ENCODE results near the gene ZNF680.
"Not testable (repeated sequence)": the region's sequence is repeated elsewhere in the genome, so short reads cannot be mapped to it uniquely, and the experiment has no call there.

ZNF680 gene

DNA sequence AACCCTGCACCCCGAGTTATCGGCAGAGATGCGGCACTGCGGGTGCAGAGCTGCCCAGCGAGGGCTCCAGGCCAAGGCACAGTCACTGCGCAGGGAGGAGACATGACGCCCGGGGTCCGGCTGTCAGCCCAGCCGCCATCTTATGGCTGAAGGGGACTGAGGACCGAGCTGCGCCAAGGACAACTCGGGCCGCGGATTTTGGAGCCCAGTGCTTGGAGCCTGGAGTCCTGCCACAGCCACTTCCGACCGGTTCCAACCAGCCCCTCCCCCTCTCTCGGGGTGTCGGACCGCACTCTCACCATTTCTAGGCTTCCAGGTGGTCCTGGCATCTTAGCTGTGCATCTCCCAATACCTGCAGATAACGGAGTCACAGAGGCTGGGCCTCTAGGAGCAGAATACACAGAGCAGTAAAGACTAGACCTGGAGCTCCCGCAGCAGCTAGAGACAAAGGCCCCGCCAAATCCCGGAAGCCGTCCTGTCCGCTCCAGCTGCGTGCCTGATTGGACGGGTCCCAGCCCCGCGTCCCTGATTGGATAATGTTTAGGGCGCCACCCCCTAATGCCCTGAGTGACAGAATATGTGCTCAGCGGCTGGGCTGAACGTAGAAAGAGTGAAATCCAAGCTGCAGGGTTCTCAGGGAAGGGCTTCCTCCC, at the start of gene ZNF680:
Gene ZNF680, minus strand, starts transcription at position 446 of the 653 bp plus-strand sequence. Its CDS starts 117 bp downstream, at position 329.
- DNase-seq = peak; percentile 84

- DNase-seq = no peak
Measured at GRCh38 chr7:64612452-64612851, 49.6 kb upstream of the ZNF680 start.

DNA sequence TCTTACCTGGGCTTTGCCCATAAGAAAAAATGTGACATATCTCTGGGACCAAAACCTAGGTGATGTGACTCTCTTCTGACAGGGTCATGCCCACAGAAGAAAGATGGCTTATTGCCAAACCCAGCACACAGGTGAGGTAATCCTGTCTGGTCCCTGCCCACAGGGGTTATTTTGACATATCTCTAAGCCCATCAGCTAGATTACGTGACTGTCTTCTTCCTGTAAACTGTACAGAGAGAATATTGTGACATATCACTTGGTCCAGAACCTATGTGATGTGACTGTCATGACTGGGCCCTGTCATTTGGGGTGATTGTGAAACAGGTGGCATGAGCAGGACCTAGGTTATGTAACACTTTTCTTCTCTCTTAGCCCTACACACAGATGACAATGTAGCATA, 48.8 kb upstream of the ZNF680 start:
- no peak for DNase-seq

GRCh38 chr7:64610997-64611396, 48.1 kb upstream of the ZNF680 start:
- no peak for DNase-seq

DNA sequence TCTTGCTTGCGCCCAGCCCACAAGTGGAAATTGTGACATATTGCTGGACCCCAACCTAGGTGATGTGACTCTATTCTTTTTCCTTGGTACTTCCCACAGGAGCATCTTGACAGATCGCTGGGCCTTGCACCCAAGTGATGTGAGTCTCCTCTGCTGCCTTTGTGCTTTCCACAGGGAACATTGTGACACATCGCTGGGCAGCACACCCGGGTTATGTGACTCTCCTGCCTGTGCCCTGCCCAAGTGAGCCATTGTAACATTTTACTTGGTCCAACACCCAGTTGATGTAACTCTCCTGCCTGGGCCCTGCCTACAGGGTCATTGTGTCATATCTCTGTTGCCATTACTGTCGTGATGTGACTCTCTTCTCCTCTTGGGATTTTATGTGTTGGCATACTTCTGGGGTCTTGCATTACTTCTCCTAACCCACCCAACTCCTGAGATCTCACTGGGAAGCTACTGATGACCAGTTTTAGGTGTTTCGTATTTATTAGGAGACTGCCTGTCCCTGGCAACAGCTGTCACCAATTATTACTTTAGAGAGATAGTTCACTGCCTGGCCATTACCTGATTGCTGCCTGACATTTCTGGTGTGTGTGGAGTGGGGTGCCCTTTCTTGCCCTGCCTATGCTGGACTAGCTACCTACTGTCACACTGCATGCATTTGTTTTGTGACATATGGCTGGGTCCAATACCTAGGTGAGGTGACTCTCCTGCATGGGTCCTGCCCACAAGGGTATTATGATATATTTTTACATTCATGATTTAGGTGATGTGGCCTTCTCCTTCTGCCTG, 45.4 kb upstream of the ZNF680 start:
- no peak for DNase-seq

- DNase-seq = no peak
Measured at GRCh38 chr7:64606385-64606784, 43.5 kb upstream of the ZNF680 start.

DNA sequence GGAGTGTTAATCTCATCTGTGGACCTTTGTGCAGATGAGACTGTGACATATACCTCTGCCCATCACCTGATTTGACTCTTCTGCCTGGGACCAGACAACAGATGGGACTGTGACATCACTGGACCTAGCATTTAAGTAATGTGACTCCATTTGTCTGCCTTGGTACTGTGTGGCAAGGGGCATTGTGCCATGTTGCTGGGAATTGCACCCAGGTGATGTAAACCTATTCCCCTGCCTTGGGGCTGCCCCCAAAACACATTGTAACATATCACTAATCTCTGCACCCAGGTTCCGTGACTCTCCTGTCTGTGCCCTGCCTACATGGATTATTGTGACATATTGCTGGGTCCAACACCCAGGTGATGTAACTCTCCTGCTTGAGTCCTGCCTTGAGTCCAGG, 40.4 kb upstream of the ZNF680 start:
- DNase-seq = no peak

- no peak for DNase-seq
Measured at GRCh38 chr7:64602518-64602917, 39.6 kb upstream of the ZNF680 start.

DNA sequence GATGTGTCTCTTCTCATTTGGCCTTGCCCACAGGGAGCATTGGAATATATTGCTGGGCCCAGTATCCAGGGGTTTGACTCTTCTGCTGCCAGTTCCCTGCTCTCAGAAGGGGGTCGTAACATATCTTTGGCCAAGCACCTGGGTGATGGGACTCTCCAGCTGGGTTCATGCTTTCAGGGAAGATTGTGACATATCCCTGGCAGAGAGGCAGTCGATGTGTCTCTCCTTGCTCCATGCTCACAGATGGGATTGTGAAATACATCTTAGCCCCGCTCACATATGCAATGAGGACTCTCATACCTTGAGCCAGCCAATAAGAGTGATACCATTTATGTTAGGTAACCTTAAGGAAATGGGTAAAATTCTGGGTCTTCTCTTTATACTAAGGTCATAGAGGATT, 39.2 kb upstream of the ZNF680 start:
- DNase-seq = no peak

DNA sequence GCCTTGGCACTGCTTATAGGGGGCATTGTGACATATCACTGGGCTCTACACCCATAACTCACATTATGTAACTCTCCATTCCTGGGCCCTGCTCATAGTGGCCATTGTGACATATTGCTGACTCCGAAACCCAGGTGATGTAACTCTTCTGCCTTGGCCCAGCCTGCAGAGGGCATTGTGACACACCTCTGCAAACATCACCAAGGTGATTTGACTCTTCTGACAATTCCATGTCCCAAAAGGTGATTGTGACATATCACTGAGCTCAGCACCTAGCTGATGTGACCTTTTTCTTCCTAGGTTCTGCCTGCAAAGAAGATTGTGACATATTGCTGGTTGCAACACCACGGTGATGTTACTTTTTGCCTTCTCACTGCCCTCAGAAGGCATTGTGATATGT, 36.5 kb upstream of the ZNF680 start:
- DNase-seq = no peak

DNA sequence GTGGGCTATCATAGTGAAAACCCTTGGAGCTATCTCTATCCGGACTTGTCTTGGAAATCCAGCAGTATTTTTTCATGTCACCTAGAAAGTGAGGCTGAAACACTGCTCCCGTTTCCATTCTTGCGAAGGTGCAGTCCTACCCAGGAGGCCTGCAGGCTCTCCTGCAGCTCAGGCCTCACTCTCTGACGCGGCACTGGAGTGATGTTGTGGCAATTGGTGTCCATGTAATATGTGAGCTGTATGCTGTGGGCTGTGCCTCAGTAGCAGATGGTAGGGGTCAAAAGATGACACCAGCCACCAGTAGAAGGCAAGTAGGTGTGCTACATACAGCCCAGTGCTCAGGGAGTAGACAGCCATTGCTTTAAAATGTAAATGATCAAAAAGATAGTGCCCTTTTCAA, 28.1 kb upstream of the ZNF680 start:
- no peak for DNase-seq

DNA sequence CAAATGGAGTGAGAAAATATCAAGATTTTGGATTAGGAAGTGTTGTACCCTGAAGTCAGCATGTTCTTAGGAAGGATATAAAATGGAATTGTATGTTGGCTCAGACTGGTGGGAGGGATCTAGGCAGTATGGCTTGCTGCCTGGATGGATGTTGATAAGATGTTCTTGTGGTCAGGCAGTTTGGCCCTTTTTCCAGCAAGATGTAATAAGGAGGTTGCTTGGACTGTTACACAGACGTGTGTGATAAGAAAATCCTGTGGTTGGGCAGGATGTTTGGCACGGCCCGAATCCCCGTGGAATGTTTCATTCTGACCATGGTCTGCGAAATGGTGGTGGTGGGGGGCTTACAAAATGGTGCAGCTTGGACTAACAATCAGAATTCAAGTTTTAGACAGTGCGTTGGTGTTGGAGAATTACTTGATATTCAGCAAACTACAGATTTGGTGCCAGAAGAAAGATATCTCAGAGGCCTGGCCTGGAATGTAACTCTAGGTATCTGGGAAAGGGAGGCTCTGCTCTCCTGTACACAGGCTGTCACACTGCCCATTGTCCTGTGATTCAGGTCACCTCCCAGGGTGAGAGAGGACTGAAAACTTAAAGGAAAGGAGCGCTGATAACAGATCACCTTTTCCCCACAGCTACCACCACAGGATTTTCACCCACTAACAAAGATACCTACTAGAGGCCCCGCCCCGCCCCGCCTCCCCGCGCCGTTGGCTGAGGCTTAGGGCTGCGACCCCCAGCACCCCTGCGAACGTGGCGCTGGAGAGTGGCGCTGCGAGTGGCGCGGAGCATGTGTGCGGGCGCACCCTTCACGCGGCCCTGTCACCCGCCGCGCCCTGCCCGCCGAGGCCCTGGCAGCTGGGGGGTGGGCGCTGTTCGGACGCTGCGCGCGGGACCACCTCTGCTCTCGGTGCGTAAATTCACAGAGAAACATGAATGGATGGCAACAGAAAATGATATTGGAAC, 19.3 kb upstream of the ZNF680 start:
- DNase-seq = no peak

DNA sequence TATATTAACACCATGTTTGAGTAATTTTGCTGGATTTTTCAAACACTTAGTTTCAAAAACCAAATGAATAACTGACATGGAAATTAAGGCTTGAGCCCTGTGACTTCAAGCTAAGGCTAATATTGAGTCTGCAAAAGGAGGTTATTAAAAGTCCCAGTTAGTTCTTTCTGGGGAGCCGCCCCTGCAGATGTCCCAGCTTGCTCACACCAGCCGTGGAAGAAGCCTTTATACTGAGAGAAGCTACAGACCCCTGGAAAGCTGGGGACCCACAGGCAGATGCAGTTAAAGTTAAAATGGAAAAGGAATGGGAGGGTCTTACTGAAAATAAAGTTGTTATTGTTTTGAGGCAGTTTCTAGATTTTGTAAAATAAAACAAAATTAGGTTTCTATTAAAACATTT, 18.5 kb upstream of the ZNF680 start:
- no peak for DNase-seq

- no peak for DNase-seq
Measured at GRCh38 chr7:64574540-64575099, 11.7 kb upstream of the ZNF680 start.

DNA sequence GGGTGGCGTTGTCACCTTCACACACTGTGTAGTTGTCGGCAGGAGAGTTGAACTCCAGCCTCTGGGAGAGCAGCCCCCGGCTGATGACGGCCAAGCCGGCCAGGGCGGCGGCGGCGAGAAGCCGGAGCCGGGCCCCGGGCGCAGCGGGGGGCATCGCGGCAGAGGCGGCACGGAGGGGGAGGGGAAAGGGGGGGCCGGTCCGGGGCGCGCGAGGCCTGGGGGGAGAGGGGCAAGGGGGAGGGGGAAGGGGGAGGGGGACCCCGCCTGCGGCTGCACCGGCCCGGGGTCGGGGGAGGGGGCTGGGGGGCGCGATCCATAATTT, 7.4 kb upstream of the ZNF680 start:
- DNase-seq = not testable (repeated sequence)

DNA sequence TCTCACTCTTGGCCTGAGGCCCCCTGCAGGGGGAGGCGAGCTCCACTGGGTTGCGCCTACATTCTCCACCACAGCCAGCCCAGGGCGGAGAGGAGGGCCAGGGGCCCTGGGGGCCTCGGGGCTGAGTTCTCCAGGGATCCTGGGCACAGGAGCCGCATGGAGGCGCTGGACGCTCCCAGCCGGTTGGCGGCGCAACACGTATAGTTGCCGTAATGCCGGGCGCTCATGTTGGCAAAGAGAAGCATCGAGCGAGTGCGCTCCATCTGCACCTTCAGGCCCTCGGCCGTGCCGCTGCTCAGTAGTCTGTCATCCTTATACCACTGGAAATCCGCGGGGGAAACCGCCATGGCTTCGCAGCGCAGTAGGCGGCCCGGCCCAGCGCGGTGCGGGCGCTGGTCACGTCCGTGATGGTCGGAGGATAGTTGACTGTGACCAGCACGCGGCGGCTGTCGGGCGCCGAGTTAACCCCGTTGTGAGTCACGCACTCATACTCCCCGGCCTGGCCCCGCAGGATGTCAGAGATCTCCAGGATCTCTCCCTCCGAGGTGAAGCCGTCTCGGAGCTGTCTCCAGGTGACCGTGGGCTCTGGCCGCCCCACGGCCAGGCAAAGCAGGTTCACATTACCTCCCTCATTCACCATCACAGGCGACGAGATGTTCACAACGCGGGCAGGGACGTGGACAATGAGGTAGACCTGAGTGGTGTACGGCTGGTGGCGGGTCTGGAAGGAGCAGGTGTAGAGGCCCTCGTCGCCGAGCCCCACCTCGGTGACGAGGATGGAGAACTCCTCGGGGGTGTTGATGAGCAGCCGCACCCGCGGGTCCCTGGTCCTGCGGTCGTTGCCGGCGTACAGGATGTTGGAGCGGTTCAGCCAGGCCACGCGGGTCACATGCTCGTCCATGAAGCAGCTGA, 6.8 kb upstream of the ZNF680 start:
- DNase-seq = peak; percentile 39

DNA sequence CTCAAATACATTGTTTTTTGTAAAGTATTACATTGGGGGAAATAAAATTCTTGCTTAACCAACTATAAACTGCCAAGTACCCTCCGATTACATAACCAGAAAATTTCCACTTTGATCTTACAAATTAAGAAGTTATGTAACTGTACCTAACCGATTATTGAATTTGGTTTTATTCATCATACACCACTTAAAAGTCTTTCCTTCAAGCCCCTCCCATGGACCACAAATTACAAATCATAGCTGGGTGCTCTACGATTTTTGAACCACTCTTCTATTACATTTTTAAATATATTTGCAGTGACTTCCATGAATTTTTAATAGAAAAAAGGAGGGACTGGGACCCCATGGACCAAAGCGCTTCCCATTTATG, 630 bp downstream of the ZNF680 start:
- DNase-seq = no peak

DNA sequence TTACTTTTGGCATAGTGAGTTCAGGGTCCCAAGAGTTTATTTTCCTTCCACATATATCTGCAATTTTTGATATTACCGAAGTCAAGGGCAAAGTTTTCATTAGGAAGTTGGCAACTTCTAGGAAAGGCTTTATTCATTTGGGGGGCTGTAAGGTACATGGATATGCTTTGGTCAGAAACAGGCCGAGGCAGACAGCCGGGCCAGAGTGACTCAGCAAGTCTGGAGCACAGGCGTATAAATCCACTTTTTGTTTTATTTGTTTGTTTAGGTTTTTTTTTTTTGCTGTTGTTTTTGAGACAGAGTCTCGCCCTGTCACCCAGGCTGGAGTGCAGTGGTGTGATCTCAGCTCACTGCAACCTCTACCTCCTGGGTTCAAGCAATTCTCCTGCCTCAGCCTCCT, 3.7 kb downstream of the ZNF680 start:
- DNase-seq = no peak

- DNase-seq = no peak
Measured at GRCh38 chr7:64558781-64559180, 4.1 kb downstream of the ZNF680 start.

GRCh38 chr7:64558323-64558705, 4.6 kb downstream of the ZNF680 start:
- DNase-seq = no peak

GRCh38 chr7:64557601-64558322, 5.1 kb downstream of the ZNF680 start:
- DNase-seq = no peak

DNA sequence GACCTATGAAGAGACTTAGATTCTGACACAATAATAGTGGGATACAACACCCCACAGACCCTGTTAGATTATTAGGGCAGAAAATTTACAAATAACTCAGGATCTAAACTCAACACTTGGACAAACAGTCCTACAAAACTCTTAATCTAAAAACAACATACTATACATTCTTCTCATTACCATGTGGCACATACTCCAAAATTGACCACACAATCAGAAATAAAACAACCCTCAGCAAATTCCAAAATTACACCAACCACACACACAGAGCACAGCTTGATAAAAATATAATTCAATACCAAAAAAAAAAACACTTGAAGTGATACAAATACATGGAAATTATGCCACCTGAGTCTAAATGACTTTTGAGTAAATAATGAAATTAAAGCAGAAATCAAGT, 7.8 kb downstream of the ZNF680 start:
- no peak for DNase-seq

Data from stimulated activated CD4-positive, alpha-beta T cell treated with anti-CD3 and anti-CD28 coated beads, Interleukin-4, amount 100 ng/mL, for 1 hour (primary cell).